K562 (cell line): ENCODE measurements around the gene GLE1. TPM values are rescaled to one million over a fixed set of nuclear protein-coding genes. Genes with fewer than 3 reads are reported as not detected.

ENCODE experiments used
- CBFA2T3 ChIP-seq: fragments of 450-650 bp; IDR thresholded peaks from 2 replicates; pipeline ENCODE4 v1.6.1; 2017
- CHD2 ChIP-seq: IDR thresholded peaks from 2 replicates; pipeline ENCODE4 v1.6.1; 2011; ENCODE audit warnings: low read depth, low read length
- E2F5 ChIP-seq: sonication (generic); formaldehyde crosslinking; IDR thresholded peaks from 2 replicates; pipeline ENCODE4 v1.8.0; 2022; ENCODE audit warnings: mild to moderate bottlenecking, missing genetic modification reagents
- E2F6 ChIP-seq, 2 experiments: IDR thresholded peaks; 2 replicates each; pipeline ENCODE4 v1.6.1; 2011; ENCODE audit warnings: borderline replicate concordance in 1 of 2, control low read depth in 1 of 2, low read depth in 1 of 2, low read length in 1 of 2, mild to moderate bottlenecking in 1 of 2, mixed read lengths in 1 of 2, moderate library complexity in 1 of 2; ENCODE audit not compliant: insufficient read depth in 1 of 2, insufficient read length in 1 of 2, poor library complexity in 1 of 2, severe bottlenecking in 1 of 2; ENCODE audit errors: extremely low read depth in 1 of 2
- EHMT2 ChIP-seq: fragments of 450-650 bp; IDR thresholded peaks from 2 replicates; pipeline ENCODE4 v1.6.1; 2018; ENCODE audit warnings: antibody characterized with exemption
- ELF1 ChIP-seq: fragments of 200-800 bp; sonication (Bioruptor generic); IDR thresholded peaks from 2 replicates; pipeline ENCODE4 v1.6.1; 2016; ENCODE audit warnings: missing genetic modification characterization, missing compliant biosample characterization
- ESRRA ChIP-seq: fragments of 450-650 bp; IDR thresholded peaks from 2 replicates; pipeline ENCODE4 v1.6.1; 2014; ENCODE audit warnings: low read depth, mild to moderate bottlenecking, moderate library complexity, borderline replicate concordance
- KDM1A ChIP-seq, 2 experiments: fragments of 450-650 bp; IDR thresholded peaks; 2 replicates each; pipeline ENCODE4 v1.6.1; 2016; ENCODE audit warnings: mild to moderate bottlenecking in 2 of 2
- MAX ChIP-seq: sonication (generic); formaldehyde crosslinking; IDR thresholded peaks from 2 replicates; pipeline ENCODE4 v1.9.0; 2022; ENCODE audit warnings: mild to moderate bottlenecking, missing genetic modification reagents
- MCM3 ChIP-seq: fragments of 450-650 bp; IDR thresholded peaks from 2 replicates; pipeline ENCODE4 v1.6.1; 2016
- POLR2A ChIP-seq: fragments of 450-650 bp; conservative IDR thresholded peaks from 2 replicates; pipeline ENCODE4 v1.6.1; 2016
- RBFOX2 ChIP-seq: fragments of 200-400 bp; formaldehyde crosslinking; IDR thresholded peaks from 2 replicates; pipeline ENCODE4 v1.6.1; 2017; ENCODE audit warnings: low read depth, mild to moderate bottlenecking, low read length, moderate library complexity
- RREB1 ChIP-seq: fragments of 250-450 bp; sonication (Bioruptor Pico); IDR thresholded peaks from 2 replicates; pipeline ENCODE4 v1.4.0; 2020
- U2AF2 ChIP-seq: fragments of 200-400 bp; formaldehyde crosslinking; optimal IDR thresholded peaks from 2 replicates; pipeline ENCODE3; 2017; ENCODE audit warnings: low read depth, mild to moderate bottlenecking, low read length
- USF2 ChIP-seq: sonication (generic); formaldehyde crosslinking; IDR thresholded peaks from 2 replicates; pipeline ENCODE4 v1.5.0; 2020; ENCODE audit warnings: missing genetic modification reagents
- ZBTB17 ChIP-seq: fragments of 450-650 bp; formaldehyde crosslinking; IDR thresholded peaks from 2 replicates; pipeline ENCODE4 v1.4.0; 2020; ENCODE audit warnings: mild to moderate bottlenecking
- ZEB2 ChIP-seq: fragments of 450-650 bp; IDR thresholded peaks from 2 replicates; pipeline ENCODE4 v1.6.1; 2016
- ZNF133 ChIP-seq: fragments of 250-450 bp; sonication (Bioruptor Pico); IDR thresholded peaks from 2 replicates; pipeline ENCODE4 v1.4.0; 2020; ENCODE audit warnings: mild to moderate bottlenecking
- ZNF253 ChIP-seq: fragments of 250-450 bp; sonication (Bioruptor Pico); conservative IDR thresholded peaks from 2 replicates; pipeline ENCODE4 v1.6.1; 2021; ENCODE audit warnings: mild to moderate bottlenecking
- polyA plus RNA-seq, 8 experiments: library from polyadenylated mRNA; depleted of rRNA in 4 of 8; stranded (reverse) in 5 of 8; unstranded in 3 of 8; fragments of >200 nt; fragmentation: Nextera tagmentation in 2 of 8; fragmentation: Illumina TruSeq in 1 of 8; extraction: Ambion mirVana in 2 of 8; extraction: Trizol in 1 of 8; gene quantifications; 2 replicates each; pipeline versions ENCODE4 v1.2.1 to v1.2.3, GENCODE V29; 2011 to 2014; ENCODE audit warnings: inconsistent platforms in 1 of 8, missing spikeins in 1 of 8
- total RNA-seq, 7 experiments: library from RNA; depleted of rRNA in 6 of 7; stranded (reverse); fragments of >200 nt in 6 of 7; fragmentation: Illumina TruSeq in 2 of 7; extraction: Trizol in 2 of 7; gene quantifications; 2 replicates each; pipeline versions ENCODE4 v1.2.1 to v1.2.3, GENCODE V29; 2011 to 2021; ENCODE audit warnings: low replicate concordance in 1 of 7

The GLE1 gene
- total and polyA plus RNA-seq, 9 of the 15 experiments (the other 6 are each of a cell fraction or from before 2014, with no cell fraction given), result 15.9 to 44.8 (median 37.6) TPM

- peak; percentile 78; the same call in 1 of the 2 replicates for TF ChIP-seq RREB1 (CRISPR knock-in tag)
- no peak for TF ChIP-seq MCM3
- no peak for TF ChIP-seq U2AF2
- peak; percentile 46; the same call in 1 of the 2 replicates for TF ChIP-seq E2F5 (CRISPR knock-in tag)
- no peak for TF ChIP-seq CBFA2T3
- TF ChIP-seq ELF1, result peak; percentile 90
- TF ChIP-seq E2F6 (IDR thresholded peaks at IDR 0.05; ENCODE audit: borderline replicate concordance in 1 of 2, extremely low read depth in 1 of 2, insufficient read depth in 1 of 2, insufficient read length in 1 of 2, low read depth in 1 of 2, low read length in 1 of 2, poor library complexity in 1 of 2, severe bottlenecking in 1 of 2), result peak; percentile 87 to 97
- TF ChIP-seq ESRRA, result 0 out of 2 replicates have a peak, but pooled peaks have one; percentile 40
- peak; percentile 68; the same call in 1 of the 2 replicates for TF ChIP-seq MAX (CRISPR knock-in tag)
- TF ChIP-seq ZEB2, result 0 out of 2 replicates have a peak, but pooled peaks have one; percentile 30
- no peak for TF ChIP-seq EHMT2
- peak; percentile 63 for TF ChIP-seq ZBTB17 (CRISPR knock-in tag)
- TF ChIP-seq CHD2, result no peak; the same call in 1 of the 2 replicates
- TF ChIP-seq POLR2A, result peak; percentile 90
- TF ChIP-seq USF2, result no peak
- TF ChIP-seq RBFOX2, result peak; percentile 87
- TF ChIP-seq ZNF133 (CRISPR knock-in tag), result no peak
- no peak for TF ChIP-seq ZNF253
- no peak for TF ChIP-seq KDM1A (IDR thresholded peaks at IDR 0.05)
Observed at GRCh38 chr9:128504485-128505413, at the start of gene GLE1 (continued).
